Osteoblast (primary cell): Measurements from ENCODE around the gene MAN2B1. TPM values are rescaled to one million over a fixed set of nuclear protein-coding genes. Genes with fewer than 3 reads are reported as not detected.
"Not testable (repeated sequence)": the region's sequence is repeated elsewhere in the genome, so short reads cannot be mapped to it uniquely, and the experiment has no call there.

Source experiments
- DNase-seq: peaks from one replicate; pipeline ENCODE4 v3.0.0; 2011; ENCODE audit warnings: low spot score, mixed read lengths; ENCODE audit not compliant: insufficient read length; ENCODE audit errors: missing footprints
- H2AFZ ChIP-seq: 2 replicates; pipeline ENCODE4 v1.6.0; 2011; ENCODE audit warnings: mild to moderate bottlenecking, low read length
- H3K27ac ChIP-seq: 2 replicates; pipeline ENCODE4 v1.5.1; 2011; ENCODE audit warnings: mild to moderate bottlenecking, low read depth, low read length, moderate library complexity
- H3K27me3 ChIP-seq: 2 replicates; pipeline ENCODE4 v1.6.0; 2012; ENCODE audit warnings: mild to moderate bottlenecking, control low read depth, inconsistent platforms, low read length, moderate library complexity; ENCODE audit not compliant: insufficient read depth
- H3K36me3 ChIP-seq: 2 replicates; pipeline ENCODE4 v1.5.1; 2011; ENCODE audit warnings: mild to moderate bottlenecking, low read length, control low read depth, moderate library complexity; ENCODE audit not compliant: insufficient read depth
- H3K4me1 ChIP-seq: 2 replicates; pipeline ENCODE4 v1.5.1; 2011; ENCODE audit warnings: mild to moderate bottlenecking, low read length, control low read depth, moderate library complexity; ENCODE audit not compliant: insufficient read depth
- H3K4me2 ChIP-seq: 2 replicates; pipeline ENCODE4 v1.6.0; 2011; ENCODE audit warnings: mild to moderate bottlenecking, low read length; ENCODE audit not compliant: insufficient read depth
- H3K4me3 ChIP-seq: fragments of 200-600 bp; sonication (generic); 3 replicates; pipeline ENCODE4 v1.5.1; 2012; ENCODE audit warnings: mild to moderate bottlenecking, low read length, inconsistent platforms; ENCODE audit not compliant: insufficient read depth
- H3K79me2 ChIP-seq: 2 replicates; pipeline ENCODE4 v1.6.0; 2012; ENCODE audit warnings: mild to moderate bottlenecking, low read length, control low read depth, inconsistent platforms; ENCODE audit not compliant: insufficient read depth
- H3K9me3 ChIP-seq: 2 replicates; pipeline ENCODE4 v1.5.1; 2011; ENCODE audit warnings: low read depth, low read length, control low read depth
- H4K20me1 ChIP-seq: 2 replicates; pipeline ENCODE4 v1.6.0; 2012; ENCODE audit warnings: mild to moderate bottlenecking, low read length, control low read depth; ENCODE audit not compliant: insufficient read depth
- CTCF ChIP-seq: IDR thresholded peaks from 2 replicates; pipeline ENCODE4 v1.5.1; 2011; ENCODE audit warnings: mild to moderate bottlenecking, low read depth, low read length, moderate library complexity; ENCODE audit errors: extremely low read depth
- total RNA-seq: library from RNA; depleted of rRNA; stranded (reverse); fragments of >200 nt; gene quantifications from 2 replicates; pipeline ENCODE4 v1.2.3, GENCODE V29; 2012

Gene MAN2B1
- total RNA-seq, 1 donor: 35.8 TPM

DNA sequence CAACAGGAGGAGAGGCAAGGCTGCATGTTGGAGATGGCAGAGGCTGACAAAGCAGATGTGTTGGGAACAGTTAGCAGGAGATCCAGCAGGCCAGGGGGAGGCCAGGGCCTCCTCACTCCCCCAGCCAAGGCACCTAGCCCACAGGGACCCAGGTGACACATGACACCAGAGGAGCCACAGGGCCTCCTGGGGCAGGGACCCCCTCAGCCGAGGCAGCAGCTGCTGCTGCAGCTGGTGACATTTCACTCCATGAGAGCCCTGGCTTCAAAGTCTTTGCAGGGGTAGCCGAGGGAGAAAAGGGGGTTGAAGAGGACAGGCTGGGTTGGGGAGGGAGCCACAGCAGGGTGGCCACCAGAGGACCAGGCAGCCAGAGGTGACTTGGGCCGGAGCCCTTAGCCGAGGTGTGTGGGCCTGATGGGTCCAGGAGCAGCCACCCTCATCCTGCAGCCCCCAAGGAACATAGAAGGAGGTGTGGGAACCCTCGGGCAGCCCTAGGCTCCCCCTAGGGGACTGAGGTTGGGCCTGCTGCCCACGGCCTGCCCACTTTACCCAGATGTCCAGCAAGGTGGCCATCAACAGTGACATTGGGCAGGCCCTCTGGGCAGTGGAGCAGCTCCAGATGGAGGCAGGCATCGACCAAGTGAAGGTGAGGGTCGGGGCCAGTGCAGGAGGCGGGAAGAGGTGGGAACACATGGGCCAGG, 21.1 kb upstream of the MAN2B1 start, which contains the start of gene GNG14:
Gene GNG14 (plus strand): TSS at position 503 of the 701 bp plus-strand sequence. CDS start 51 bp downstream, at position 554.
- no peaks in the 10 kb centered on the region for H3K4me1 ChIP-seq
- TF ChIP-seq CTCF: no peak
- no peaks in the 10 kb centered on the region for H3K9me3 ChIP-seq
- H2AFZ ChIP-seq: no peak within 1 kb of the TSS
- H4K20me1 ChIP-seq: no peaks in the 10 kb centered on the region
- H3K4me3 ChIP-seq: no peak within 1 kb of the TSS
- H3K4me2 ChIP-seq: no peak within 1 kb of the TSS
- no peak within 1 kb of the TSS for H3K27ac ChIP-seq
- no peaks in the 10 kb centered on the region for H3K27me3 ChIP-seq
- DNase-seq: peak; percentile 30
- no peaks in the 10 kb centered on the region for H3K79me2 ChIP-seq
- peaks cover under 1% of the 10 kb centered on the region for H3K36me3 ChIP-seq

DNA sequence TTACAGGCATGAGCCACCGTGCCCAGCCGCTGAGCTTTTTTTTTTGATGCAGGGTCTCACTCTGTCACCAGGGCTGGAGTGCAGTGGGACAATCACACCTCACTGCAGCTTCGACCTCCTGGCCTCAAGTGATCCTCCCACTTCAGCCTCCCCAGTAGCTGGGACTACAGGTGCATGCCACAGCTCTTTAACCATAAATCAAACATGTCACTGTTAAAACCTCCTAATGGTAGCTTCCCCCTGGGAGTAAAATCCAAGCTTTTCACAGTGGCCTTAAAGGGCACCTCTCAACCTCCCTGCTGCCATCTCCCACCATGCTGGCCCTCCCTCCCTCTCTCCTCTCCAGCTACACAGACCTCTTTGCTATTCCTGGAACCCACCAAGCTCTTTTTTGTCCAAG, 19.3 kb upstream of the MAN2B1 start:
- no peaks in the 10 kb centered on the region for H3K9me3 ChIP-seq
- no peak for DNase-seq
- H3K4me3 ChIP-seq: no peak overlapping the region
- no peak overlapping the region for H2AFZ ChIP-seq
- no peak overlapping the region for H3K27ac ChIP-seq
- no peaks in the 10 kb centered on the region for H4K20me1 ChIP-seq
- no peaks in the 10 kb centered on the region for H3K27me3 ChIP-seq
- no peak for TF ChIP-seq CTCF
- H3K79me2 ChIP-seq: no peaks in the 10 kb centered on the region
- no peak overlapping the region for H3K4me2 ChIP-seq
- H3K4me1 ChIP-seq: no peaks in the 10 kb centered on the region
- no peaks in the 10 kb centered on the region for H3K36me3 ChIP-seq

- Histone ChIP-seq H4K20me1 (peaks cover 14% of the 10 kb centered on the region), H3K27me3 (no peaks in the 10 kb centered on the region), H3K4me3 (peak within 1 kb of the TSS; percentile 86), H3K4me1 (no peaks in the 10 kb centered on the region), H3K36me3 (peaks cover 27% of the 10 kb centered on the region), H2AFZ (peak within 1 kb of the TSS; percentile 84), H3K4me2 (peak within 1 kb of the TSS; percentile 90), H3K27ac (peak within 1 kb of the TSS; percentile 90), H3K79me2 (peaks cover 12% of the 10 kb centered on the region), H3K9me3 (no peaks in the 10 kb centered on the region)
- peak; percentile 99 for DNase-seq
- no peak for TF ChIP-seq CTCF
Measured at GRCh38 chr19:12681074-12681987, 14.8 kb upstream of the MAN2B1 start, which contains the start of gene DHPS. DHPS (minus strand) TSS chr19:12681880; CDS start chr19:12681766, 114 bp downstream.

GRCh38 chr19:12680034-12680433, 13.5 kb upstream of the MAN2B1 start:
- Histone ChIP-seq H3K4me2 (no peak overlapping the region), H3K36me3 (peaks cover 40% of the 10 kb centered on the region), H2AFZ (no peak overlapping the region), H3K79me2 (peaks cover 18% of the 10 kb centered on the region), H3K4me1 (no peaks in the 10 kb centered on the region), H3K27me3 (no peaks in the 10 kb centered on the region), H4K20me1 (peaks cover 22% of the 10 kb centered on the region), H3K9me3 (no peaks in the 10 kb centered on the region), H3K4me3 (no peak overlapping the region), H3K27ac (no peak overlapping the region)
- peak; percentile 49 for DNase-seq
- no peak for TF ChIP-seq CTCF

DNA sequence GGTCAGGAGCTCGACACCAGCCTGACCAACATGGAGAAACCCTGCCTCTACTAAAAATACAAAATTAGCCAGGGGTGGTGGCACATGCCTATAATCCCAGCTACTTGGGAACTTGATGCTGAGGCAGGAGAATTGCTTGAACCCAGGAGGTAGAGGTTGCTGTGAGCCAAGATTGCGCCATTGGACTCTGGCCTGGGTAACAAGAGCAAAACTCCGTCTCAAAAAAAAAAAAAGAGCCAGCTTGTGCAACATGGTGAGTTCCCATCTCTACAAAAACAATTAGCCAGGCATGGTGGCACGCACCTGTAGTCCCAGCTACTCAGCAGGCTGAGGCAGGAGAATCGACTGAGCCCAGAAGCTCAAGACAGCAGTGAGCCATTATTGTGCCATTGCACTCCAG, 11.5 kb upstream of the MAN2B1 start:
- peaks cover 21% of the 10 kb centered on the region for H3K79me2 ChIP-seq
- not testable (repeated sequence) for H3K4me1 ChIP-seq, DNase-seq, H3K4me3 ChIP-seq, H3K27me3 ChIP-seq, H2AFZ ChIP-seq, H3K9me3 ChIP-seq, H3K4me2 ChIP-seq, H3K27ac ChIP-seq
- H3K36me3 ChIP-seq: peaks cover 53% of the 10 kb centered on the region
- H4K20me1 ChIP-seq: peaks cover 24% of the 10 kb centered on the region
